HG03139 (cell line): ENCODE data around the gene C2CD5.
A peak's percentile ranks its signal among the peaks of the same experiment; 100 is the strongest.
"Not testable (repeated sequence)": the region's sequence is repeated elsewhere in the genome, so short reads cannot be mapped to it uniquely, and the experiment has no call there.

Experiments used
- ATAC-seq: cut with Tn5 transposase; IDR thresholded peaks from one replicate; pipeline ENCODE4 v1.9.1; 2021; ENCODE audit not compliant: unreplicated experiment

Gene C2CD5

DNA sequence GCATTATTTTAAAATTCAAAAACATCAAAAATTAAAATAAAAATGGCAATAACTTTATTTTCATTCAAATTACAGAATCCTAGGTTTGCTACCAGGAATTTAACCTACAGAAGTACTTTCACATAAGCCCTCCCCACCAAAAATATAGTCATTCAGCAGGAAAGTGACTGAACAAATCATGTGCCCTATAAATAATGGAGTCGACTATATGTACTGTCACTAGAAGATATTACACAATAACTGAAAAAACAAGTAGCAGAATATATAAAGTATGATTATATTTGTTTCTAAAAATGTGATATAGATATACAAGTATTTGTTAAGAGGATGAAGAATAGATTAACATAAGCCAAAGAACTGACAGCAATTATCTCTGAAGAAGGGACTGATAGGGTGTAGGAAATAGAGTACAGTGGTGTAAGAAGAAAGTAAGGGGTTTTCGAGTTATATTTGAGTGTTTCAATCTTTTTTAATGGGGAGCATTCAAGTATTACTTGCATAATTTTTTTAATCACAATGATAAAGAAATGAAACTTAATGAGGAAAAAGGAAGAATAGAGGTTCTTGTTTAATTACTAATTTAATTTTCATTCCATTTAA is 7.9 kb downstream of the C2CD5 start:
- ATAC-seq: no peak

- no peak for ATAC-seq
These were observed 8.9 kb downstream of the C2CD5 start for GRCh38 chr12:22535478-22535877.

DNA sequence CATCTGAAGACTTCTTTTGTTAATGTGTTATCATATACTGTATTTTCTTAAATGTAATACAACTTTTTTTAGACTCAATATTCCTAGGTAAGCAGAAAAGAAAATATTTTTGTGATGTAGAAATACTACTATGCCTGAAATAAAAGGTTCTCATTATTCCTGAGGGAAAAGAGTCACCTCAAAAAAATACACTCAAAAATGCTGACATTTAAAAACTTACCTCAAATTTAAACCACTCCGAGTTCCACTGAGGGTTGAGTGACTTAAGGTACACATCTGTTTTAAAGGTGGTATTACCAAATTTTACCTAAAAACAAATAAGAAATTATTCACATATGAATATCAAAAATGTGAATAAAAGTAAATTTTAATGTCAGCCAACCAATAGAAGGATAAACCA is 9.3 kb downstream of the C2CD5 start:
- ATAC-seq: no peak

GRCh38 chr12:22533155-22533554 is 11.2 kb downstream of the C2CD5 start:
- ATAC-seq: no peak

DNA sequence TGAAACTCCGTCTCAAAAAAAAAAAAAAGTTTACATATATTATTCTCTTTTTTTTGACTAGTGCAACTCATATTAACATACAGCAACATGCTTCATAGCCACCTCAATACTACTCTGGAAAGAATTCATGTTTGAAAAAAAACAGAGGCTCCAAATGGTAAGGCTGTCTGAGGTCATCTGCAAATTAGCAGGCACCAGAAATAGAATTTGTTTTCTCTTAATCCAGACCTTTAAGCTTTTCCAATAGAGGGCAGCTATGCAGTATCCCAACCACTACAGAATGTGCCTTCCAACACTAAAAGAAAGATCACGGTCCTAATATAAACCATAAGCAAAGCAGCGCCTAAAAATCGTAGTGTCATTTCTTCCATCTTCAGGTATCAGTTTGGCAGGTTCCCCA is 12.0 kb downstream of the C2CD5 start:
- ATAC-seq: no peak

- ATAC-seq: no peak
These were observed 13.1 kb downstream of the C2CD5 start for GRCh38 chr12:22531205-22531604.

- ATAC-seq: peak; percentile 70
These were observed 14.9 kb downstream of the C2CD5 start for GRCh38 chr12:22529281-22530060.

DNA sequence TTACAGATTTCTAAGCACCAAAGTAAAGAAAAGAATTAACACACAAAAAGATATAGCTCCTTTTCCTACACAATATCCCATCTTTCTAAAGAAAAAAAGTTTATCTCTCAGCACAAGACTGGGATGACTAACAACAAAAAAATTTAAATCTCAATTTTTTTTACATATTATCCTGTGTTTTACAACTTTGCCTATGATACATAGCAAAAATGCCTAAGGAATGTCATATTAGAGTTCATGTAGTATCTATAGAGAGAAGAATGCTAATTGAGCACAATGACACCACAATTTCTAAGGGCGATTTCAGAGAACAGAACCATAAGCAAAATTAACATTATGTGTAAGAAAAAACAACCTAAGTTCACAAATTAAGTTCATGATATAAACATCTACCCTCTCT is 16.3 kb downstream of the C2CD5 start:
- ATAC-seq: no peak

DNA sequence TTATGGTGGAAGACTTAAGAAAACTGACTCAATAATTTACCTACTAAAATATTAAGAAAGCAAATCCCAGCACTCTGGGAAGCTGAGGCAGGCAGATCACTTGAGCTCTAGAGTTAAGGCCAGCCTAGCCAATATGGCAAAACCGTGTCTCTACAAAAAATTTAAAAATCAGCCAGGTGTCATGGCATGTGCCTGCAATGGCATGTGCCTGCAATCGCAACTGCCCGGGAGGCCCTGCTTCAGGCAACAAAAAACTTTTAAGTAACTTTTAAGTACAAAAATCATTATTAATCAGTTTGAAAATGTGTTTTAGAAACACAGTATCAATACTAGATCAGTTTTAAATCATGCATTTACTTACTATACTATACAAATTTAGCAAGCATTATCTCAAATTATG is 17.5 kb downstream of the C2CD5 start:
- ATAC-seq: no peak

- ATAC-seq: no peak
These were observed 18.9 kb downstream of the C2CD5 start for GRCh38 chr12:22525426-22525825.

DNA sequence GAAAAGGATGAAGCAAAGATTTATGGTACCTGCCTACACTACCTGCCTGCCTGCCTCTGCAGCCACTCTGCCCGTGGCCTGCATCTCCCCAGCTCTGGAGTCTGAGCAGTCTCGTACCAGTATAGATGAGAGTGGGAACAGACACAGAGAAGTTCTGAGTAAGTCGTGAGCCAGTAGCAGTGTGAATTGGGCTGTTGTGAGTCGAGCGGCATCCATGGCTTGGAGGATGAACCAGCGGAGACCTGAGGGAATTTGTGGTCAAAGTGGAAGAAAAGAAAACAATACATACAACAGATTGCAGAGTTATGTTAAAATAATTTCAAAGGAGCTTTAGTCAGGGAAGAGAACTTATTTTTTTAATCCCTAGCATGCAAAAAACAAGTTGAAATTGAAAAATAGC is 25.3 kb downstream of the C2CD5 start:
- no peak for ATAC-seq

DNA sequence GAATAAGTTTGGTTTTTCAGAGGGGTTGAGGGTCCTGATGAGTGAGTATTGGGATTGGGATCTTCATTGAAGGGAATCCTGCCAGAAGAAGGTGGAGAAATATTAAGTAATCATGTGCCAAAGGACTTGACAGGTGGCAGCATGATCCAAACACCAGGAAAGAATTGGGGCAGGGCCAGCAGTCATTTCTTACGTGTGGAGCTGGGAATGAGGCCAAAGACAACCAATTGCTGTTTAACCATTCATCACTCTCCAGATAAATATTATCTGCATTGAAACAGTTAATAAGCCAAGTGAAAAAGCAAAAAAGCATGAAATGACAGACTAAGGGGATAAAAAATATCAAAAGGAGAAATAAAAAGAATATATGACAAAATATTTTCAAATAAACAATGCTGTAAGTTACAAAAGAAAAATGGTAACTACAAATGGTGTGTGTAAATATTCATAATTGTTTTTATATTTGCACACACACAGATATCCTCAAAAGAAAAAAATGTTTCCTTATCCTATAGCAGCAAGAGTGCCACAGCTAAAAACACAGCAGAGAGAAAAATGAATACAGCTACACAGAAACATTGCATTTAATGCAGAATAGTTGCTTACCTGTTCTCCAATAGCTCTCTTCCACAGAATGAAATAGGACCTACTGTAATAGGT is 26.2 kb downstream of the C2CD5 start:
- no peak for ATAC-seq

DNA sequence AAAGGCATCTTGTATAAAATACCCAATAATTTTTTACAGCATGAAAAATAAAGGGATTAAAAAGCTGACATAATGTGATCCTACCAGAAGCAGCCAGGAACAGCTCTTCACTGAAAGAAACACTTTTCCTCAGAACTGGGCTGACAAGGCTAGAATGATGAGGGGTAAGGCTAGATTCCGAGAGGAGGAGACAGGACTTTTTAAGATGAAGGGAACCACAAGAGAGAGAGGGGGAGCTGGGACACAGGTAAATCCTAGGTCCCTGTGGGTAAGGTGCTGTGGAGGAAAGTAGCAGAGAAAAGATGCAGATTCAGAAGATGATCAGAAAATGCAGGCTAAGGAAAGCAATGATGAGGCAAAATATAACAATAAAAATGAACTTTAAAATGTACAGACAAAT is 29.5 kb downstream of the C2CD5 start:
- no peak for ATAC-seq

DNA sequence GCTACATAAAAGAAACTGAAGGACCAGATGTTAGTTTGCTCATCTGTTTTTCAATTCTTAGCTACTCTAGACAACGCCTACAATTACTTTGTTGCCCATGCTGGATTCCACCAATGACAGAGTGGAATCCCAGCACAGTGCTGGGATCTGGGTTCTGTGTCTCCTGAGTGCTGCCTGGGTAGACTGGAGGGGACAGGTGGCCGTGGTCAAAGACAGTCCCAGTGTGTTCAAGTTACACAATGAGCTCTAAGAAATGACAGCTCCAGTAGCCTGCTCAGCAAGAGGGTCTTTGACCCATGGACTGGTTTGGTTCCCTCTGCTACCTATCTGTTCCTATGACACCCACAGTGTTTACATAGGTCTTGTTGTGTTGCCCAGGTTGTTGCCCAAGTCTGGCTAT is 38.5 kb downstream of the C2CD5 start:
- no peak for ATAC-seq

DNA sequence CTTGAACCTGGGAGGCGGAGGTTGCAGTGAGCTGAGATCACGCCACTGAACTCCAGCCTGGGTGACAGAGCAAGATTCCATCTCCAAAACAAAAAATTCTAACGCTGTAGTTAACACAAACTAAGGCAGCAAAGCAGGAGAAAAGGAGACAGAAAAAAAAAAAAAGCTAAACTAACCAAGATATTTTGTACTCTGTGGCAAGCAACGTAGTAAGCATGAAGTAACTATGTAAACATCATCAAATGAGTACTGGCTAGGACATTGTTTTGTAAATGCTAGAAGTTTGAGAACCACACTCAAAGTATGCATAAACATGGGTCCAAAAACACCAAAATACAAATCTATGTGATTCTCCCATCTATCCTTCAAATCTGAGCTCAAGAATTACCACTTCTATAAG is 44.2 kb downstream of the C2CD5 start:
- no peak for ATAC-seq

- ATAC-seq: no peak
These were observed 44.9 kb downstream of the C2CD5 start for GRCh38 chr12:22499445-22499844.

GRCh38 chr12:22494319-22494718 is 50.0 kb downstream of the C2CD5 start:
- ATAC-seq: no peak

GRCh38 chr12:22491034-22491433 is 53.3 kb downstream of the C2CD5 start:
- no peak for ATAC-seq

DNA sequence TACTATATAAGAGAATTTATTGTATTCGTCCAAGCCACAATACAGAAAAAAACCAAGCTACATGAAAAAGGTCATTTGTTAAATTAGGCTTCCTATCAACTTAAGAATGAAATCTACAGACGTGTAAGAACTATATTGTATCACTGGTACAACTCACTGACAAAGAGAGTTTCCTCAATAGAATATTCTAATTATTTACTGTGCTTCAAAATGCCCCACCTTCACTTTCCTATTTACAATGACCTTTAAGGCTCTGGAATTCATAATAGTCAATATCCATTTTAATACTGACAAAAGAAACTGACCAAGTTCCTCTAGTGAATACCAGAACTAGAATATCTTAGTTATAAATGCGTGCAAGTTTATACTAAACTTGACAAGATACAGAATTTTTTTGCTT is 55.9 kb downstream of the C2CD5 start:
- ATAC-seq: no peak

DNA sequence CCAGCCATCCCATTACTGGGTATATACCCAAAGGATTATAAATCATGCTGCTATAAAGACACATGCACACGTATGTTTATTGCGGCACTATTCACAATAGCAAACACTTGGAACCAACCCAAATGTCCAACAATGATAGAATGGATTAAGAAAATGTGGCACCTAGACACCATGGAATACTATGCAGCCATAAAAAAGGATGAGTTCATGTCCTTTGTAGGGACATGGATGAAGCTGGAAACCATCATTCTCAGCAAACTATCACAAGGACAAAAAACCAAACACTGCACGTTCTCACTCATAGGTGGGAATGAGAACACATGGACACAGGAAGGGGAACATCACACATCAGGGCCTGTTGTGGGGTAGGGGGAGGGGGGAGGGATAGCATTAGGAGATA is 56.7 kb downstream of the C2CD5 start:
- not testable (repeated sequence) for ATAC-seq

DNA sequence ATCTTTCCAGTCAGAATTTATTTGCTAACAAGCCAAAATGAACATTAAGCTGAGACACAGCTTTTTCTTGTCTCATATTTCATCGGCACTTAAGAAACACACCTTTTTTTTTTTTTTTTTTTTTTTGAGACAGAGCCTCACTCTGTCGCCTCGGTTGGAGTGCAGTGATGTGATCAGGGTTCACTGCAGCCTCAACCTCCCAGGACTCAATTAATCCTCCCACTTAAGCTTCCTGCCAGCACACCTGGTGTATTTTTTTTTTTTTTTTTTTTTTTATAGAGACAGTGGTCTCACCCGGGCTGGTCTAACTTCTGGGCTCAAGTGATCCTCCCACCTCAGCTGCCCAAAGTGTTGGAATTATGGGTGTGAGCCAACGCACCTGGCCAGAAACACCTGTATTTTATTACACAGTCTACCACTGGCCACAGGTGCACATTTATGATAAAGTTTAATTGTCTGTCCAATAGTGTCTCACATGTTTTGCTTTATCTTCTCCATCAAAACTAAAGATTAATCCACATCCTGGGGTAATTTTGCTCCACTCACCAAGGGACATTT is 62.7 kb downstream of the C2CD5 start:
- ATAC-seq: no peak

DNA sequence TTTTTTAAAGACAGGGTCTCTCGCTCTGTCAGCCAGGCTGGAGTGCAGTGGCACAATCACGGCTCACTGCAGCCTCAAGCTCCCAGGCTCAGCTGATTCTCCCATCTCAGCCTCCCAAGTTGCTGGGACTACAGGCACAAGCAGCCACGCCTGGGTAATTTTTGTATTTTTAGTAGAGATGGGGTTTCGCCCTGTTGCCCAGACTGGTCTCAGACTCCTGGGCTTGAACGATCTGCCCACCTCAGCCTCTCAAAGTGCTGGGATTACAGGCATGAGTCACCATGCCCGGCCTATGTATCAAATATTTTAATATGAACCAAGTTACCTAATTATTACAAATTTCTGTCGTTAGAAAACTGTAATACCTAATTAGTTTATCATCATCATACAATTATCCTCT is 63.5 kb downstream of the C2CD5 start:
- not testable (repeated sequence) for ATAC-seq
